CD8-positive, alpha-beta memory T cell (primary cell): ENCODE data around the gene TGFB3. TPM values are rescaled to one million over a fixed set of nuclear protein-coding genes. Genes with fewer than 3 reads are reported as not detected.

ENCODE experiments used
- CTCF ChIA-PET: fragments of 350-600 bp; sonication (Branson Sonifier 250); formaldehyde crosslinking; loops from one replicate; lab custom pipeline; 2021; ENCODE audit warnings: antibody characterized with exemption; lab: Charles Lee
- POLR2A ChIA-PET: fragments of 350-600 bp; sonication (Branson Sonifier 250); formaldehyde crosslinking; loops from one replicate; lab custom pipeline; 2021; ENCODE audit warnings: antibody characterized with exemption; lab: Charles Lee
- DNase-seq, 5 donors: peaks; one replicate each; pipeline versions ENCODE4 v3.0.0 to v3.0.0-alpha.2; 2020 to 2022; ENCODE audit warnings: mixed read lengths in 1 of 5
- H3K27ac ChIP-seq: one replicate; pipeline ENCODE4 v1.7.0; 2013; ENCODE audit warnings: low read depth, mild to moderate bottlenecking, low read length, moderate library complexity
- H3K27me3 ChIP-seq: 2 replicates; pipeline ENCODE4 v1.7.0; 2013; ENCODE audit warnings: low read length, mild to moderate bottlenecking; ENCODE audit not compliant: insufficient read depth, poor library complexity, severe bottlenecking
- H3K36me3 ChIP-seq: 2 replicates; pipeline ENCODE4 v1.7.0; 2013; ENCODE audit warnings: mild to moderate bottlenecking, low read length, moderate library complexity; ENCODE audit not compliant: insufficient read depth
- H3K4me1 ChIP-seq: 2 replicates; pipeline ENCODE4 v1.7.0; 2013; ENCODE audit warnings: mild to moderate bottlenecking, low read length, moderate library complexity; ENCODE audit not compliant: insufficient read depth
- H3K4me3 ChIP-seq: 2 replicates; pipeline ENCODE4 v1.7.0; 2013; ENCODE audit warnings: mild to moderate bottlenecking, low read length
- H3K9me3 ChIP-seq: 2 replicates; pipeline ENCODE4 v1.7.0; 2013; ENCODE audit warnings: mild to moderate bottlenecking, low read length
- H3K27ac Mint-ChIP-seq, 8 donors: one replicate each; pipeline ENCODE4 v1.8.0; 2020 to 2021; ENCODE audit warnings: mixed read lengths in 8 of 8, mild to moderate bottlenecking in 6 of 8, inconsistent platforms in 3 of 8, moderate library complexity in 3 of 8
- H3K27me3 Mint-ChIP-seq, 2 donors: one replicate each; pipeline ENCODE4 v1.8.0; 2020 to 2021; ENCODE audit warnings: mixed read lengths in 2 of 2, mild to moderate bottlenecking in 1 of 2, moderate library complexity in 1 of 2
- H3K36me3 Mint-ChIP-seq, 3 donors: one replicate each; pipeline ENCODE4 v1.8.0; 2020 to 2021; ENCODE audit warnings: mixed read lengths in 3 of 3, inconsistent platforms in 1 of 3, mild to moderate bottlenecking in 1 of 3
- H3K4me1 Mint-ChIP-seq, 3 donors: one replicate each; pipeline ENCODE4 v1.8.0; 2020 to 2021; ENCODE audit warnings: mixed read lengths in 3 of 3, inconsistent platforms in 1 of 3, mild to moderate bottlenecking in 1 of 3
- H3K4me3 Mint-ChIP-seq, 7 donors: one replicate each; pipeline ENCODE4 v1.8.0; 2020 to 2021; ENCODE audit warnings: mixed read lengths in 7 of 7, mild to moderate bottlenecking in 6 of 7, moderate library complexity in 4 of 7, inconsistent platforms in 2 of 7
- H3K9me3 Mint-ChIP-seq, 5 donors: one replicate each; pipeline ENCODE4 v1.8.0; 2020 to 2022; ENCODE audit warnings: mixed read lengths in 5 of 5, mild to moderate bottlenecking in 3 of 5, moderate library complexity in 2 of 5, inconsistent platforms in 1 of 5
- polyA plus RNA-seq: library from polyadenylated mRNA; unstranded; fragments of 300-500 nt; fragmentation: Illumina TruSeq; gene quantifications from one replicate; pipeline ENCODE4 v1.2.3, GENCODE V29; 2021
- total RNA-seq, 2 experiments: library from RNA; stranded (reverse); gene quantifications; one replicate each; pipeline ENCODE4 v1.2.3, GENCODE V29; 2021

The TGFB3 gene
- total and polyA plus RNA-seq, 3 experiments from 2014 or later: 0.32 to 2.8 (median 2.6) TPM

DNA sequence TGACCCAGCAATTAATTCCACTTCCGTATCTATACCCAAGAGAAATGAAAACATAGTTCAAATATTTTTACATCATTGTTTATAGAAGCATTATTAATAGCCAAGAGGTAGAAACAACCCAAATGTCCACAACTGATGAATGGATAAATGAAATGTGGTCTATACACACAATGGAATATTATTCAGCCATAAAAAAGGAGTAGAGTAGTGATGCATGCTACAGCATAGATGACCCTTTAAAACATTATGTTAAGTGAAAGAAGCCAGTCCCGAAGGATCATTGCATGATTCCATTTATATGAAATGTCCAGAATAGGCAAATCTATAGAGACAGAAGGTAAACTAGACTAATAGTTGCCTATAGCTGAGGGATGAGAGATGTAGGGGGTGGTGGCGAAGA, 29.3 kb downstream of the TGFB3 start:
- no peaks in the 10 kb centered on the region for H3K4me1 ChIP-seq
- ChIA-PET POLR2A (no interaction called here), CTCF (no interaction called here)
- H3K36me3 ChIP-seq: no peaks in the 10 kb centered on the region
- H3K4me3 Mint-ChIP-seq: no peak overlapping the region
- H3K27ac Mint-ChIP-seq: no peak overlapping the region
- no peaks in the 10 kb centered on the region for H3K4me1 Mint-ChIP-seq
- peaks cover 0 to 9% (median 0%) of the 10 kb centered on the region in 5 donors for H3K9me3 Mint-ChIP-seq
- no peaks in the 10 kb centered on the region for H3K9me3 ChIP-seq
- no peak for DNase-seq
- H3K27ac ChIP-seq: no peak overlapping the region
- no peak overlapping the region for H3K4me3 ChIP-seq
- no peaks in the 10 kb centered on the region for H3K27me3 Mint-ChIP-seq
- peaks cover 9 to 11% (median 10%) of the 10 kb centered on the region in 3 donors for H3K36me3 Mint-ChIP-seq
- H3K27me3 ChIP-seq: no peaks in the 10 kb centered on the region

GRCh38 chr14:75946785-75947184, 35.0 kb downstream of the TGFB3 start:
- CTCF ChIA-PET: no interaction called here
- H3K4me3 Mint-ChIP-seq: no peak overlapping the region
- H3K4me3 ChIP-seq: no peak overlapping the region

DNA sequence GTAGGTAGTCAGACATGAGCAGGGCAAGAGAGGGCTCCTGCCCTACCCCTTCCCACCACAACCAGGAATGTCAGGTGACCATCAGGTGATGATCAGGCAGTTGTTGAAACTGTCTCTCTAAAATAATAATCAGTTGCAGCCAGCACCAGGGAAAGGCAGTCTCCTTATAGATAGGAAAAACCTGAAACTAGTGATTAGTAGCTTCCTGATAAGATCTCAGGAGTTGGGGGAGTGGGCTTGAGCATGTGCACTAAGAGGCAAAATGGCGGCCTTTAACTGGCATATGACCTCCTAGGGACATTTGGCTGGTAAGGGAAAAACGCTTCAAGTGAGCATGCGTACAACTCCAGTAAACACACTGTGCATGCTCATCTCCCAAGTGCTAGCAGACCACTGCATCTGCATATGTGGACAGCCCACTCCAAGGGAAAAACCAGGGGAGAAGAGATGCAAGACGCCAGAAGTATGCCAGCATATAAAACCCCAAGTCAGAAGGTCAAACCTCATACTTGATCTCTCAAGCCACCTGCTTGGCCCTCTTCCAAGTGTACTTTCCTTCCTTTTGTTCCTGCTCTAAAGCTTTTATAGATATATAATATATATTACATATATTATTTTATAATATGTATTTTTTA, 37.1 kb downstream of the TGFB3 start:
- Histone ChIP-seq H3K36me3 (no peaks in the 10 kb centered on the region), H3K4me3 (no peak overlapping the region), H3K9me3 (no peaks in the 10 kb centered on the region), H3K4me1 (no peaks in the 10 kb centered on the region), H3K27me3 (no peaks in the 10 kb centered on the region), H3K27ac (no peak overlapping the region)
- no peaks in the 10 kb centered on the region for H3K4me1 Mint-ChIP-seq
- ChIA-PET POLR2A (no interaction called here), CTCF (no interaction called here)
- H3K9me3 Mint-ChIP-seq: no peaks in the 10 kb centered on the region
- no peaks in the 10 kb centered on the region for H3K27me3 Mint-ChIP-seq
- no peak overlapping the region for H3K4me3 Mint-ChIP-seq
- peaks cover 0 to 10% (median 6%) of the 10 kb centered on the region in 3 donors for H3K36me3 Mint-ChIP-seq
- H3K27ac Mint-ChIP-seq: no peak overlapping the region
- DNase-seq: no peak

More at GRCh38 chr14:75946785-75947184, 35.0 kb downstream of the TGFB3 start:
- no peaks in the 10 kb centered on the region for H3K36me3 ChIP-seq
- POLR2A ChIA-PET: no interaction called here
- no peak for DNase-seq
- Mint-ChIP-seq H3K27me3 (no peaks in the 10 kb centered on the region), H3K4me1 (no peaks in the 10 kb centered on the region), H3K36me3 (peaks cover 2 to 12% (median 6%) of the 10 kb centered on the region in 3 donors), H3K27ac (no peak overlapping the region), H3K9me3 (peaks cover 0 to under 1% (median 0%) of the 10 kb centered on the region in 5 donors)
- no peaks in the 10 kb centered on the region for H3K27me3 ChIP-seq
- no peaks in the 10 kb centered on the region for H3K4me1 ChIP-seq
- no peaks in the 10 kb centered on the region for H3K9me3 ChIP-seq
- no peak overlapping the region for H3K27ac ChIP-seq

GRCh38 chr14:75941030-75941429, 40.8 kb downstream of the TGFB3 start:
- Histone ChIP-seq H3K36me3 (no peaks in the 10 kb centered on the region), H3K9me3 (no peaks in the 10 kb centered on the region), H3K4me1 (no peaks in the 10 kb centered on the region), H3K27ac (no peak overlapping the region), H3K4me3 (no peak overlapping the region), H3K27me3 (no peaks in the 10 kb centered on the region)
- POLR2A ChIA-PET: no interaction called here
- Mint-ChIP-seq H3K4me3 (no peak overlapping the region), H3K27ac (peak overlapping the region in 1 of 8 donors; percentile 43), H3K4me1 (no peaks in the 10 kb centered on the region), H3K9me3 (no peaks in the 10 kb centered on the region), H3K27me3 (no peaks in the 10 kb centered on the region), H3K36me3 (peaks cover 0 to 12% (median 6%) of the 10 kb centered on the region in 3 donors)
- CTCF ChIA-PET: no interaction called here
- no peak for DNase-seq

DNA sequence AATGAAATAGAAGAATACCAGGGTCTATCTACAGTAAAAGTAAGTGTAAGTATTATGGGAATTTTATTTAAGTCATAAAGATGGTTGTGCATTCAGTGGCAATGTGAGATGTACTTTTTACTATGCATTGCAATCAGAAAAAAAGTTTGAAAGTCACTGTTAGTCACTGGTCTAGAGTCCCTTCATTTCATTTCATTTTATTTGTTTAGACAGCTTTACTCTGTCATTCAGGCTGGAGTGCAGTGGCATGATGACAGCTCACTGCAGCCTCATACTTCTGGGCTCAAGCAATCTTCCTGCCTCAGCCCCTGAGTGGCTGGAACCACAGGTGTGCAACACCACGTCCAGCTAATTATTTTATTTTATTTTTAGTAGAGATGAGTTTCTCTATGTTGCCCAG, 42.6 kb downstream of the TGFB3 start:
- Histone ChIP-seq H3K9me3 (no peaks in the 10 kb centered on the region), H3K27me3 (no peaks in the 10 kb centered on the region), H3K27ac (no peak overlapping the region), H3K4me3 (no peak overlapping the region), H3K36me3 (no peaks in the 10 kb centered on the region), H3K4me1 (no peaks in the 10 kb centered on the region)
- ChIA-PET POLR2A (no interaction called here), CTCF (no interaction called here)
- Mint-ChIP-seq H3K36me3 (peaks cover 0 to 11% (median 4%) of the 10 kb centered on the region in 3 donors), H3K27me3 (no peaks in the 10 kb centered on the region), H3K4me3 (no peak overlapping the region), H3K4me1 (no peaks in the 10 kb centered on the region), H3K9me3 (no peaks in the 10 kb centered on the region), H3K27ac (no peak overlapping the region)
- DNase-seq: no peak

- H3K27ac Mint-ChIP-seq: no peak overlapping the region
- peaks cover 0 to 14% (median 0%) of the 10 kb centered on the region in 3 donors for H3K36me3 Mint-ChIP-seq
- H3K4me3 Mint-ChIP-seq: no peak overlapping the region
Observed at GRCh38 chr14:75934998-75935628, 46.7 kb downstream of the TGFB3 start.

DNA sequence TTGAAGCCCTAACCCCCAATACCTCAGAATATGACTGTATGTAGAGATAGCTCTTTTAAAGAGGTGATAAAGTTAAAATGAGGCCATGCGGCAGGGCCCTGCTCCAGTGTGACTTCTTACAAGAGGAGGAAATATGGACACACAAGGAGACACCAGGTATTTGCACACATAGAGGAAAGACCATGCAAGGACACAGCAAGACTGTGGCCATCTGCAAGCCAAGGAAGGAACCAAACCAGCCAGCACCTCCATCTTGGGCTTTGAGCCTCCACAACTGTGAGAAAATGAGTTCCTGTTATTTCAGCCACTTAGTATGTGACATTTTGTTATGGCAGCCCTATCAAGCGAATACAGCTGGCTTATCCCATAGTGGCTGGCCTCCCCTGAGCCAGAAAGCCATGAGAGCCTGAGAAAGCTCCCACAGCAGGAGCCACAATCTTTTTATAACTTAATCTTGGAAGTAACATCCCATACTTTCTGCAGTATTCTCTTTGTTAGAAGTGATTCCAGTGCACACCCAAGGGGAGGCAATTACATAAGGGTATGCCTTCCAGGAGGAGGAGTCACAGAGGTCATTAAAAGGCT, 48.0 kb downstream of the TGFB3 start:
- peaks cover 0 to 14% (median 0%) of the 10 kb centered on the region in 3 donors for H3K36me3 Mint-ChIP-seq
- no peak overlapping the region for H3K4me3 Mint-ChIP-seq
- ChIA-PET POLR2A (no interaction called here), CTCF (no interaction called here)
- Histone ChIP-seq H3K36me3 (no peaks in the 10 kb centered on the region), H3K4me3 (no peak overlapping the region), H3K4me1 (no peaks in the 10 kb centered on the region), H3K9me3 (no peaks in the 10 kb centered on the region), H3K27ac (no peak overlapping the region), H3K27me3 (no peaks in the 10 kb centered on the region)
- H3K27ac Mint-ChIP-seq: no peak overlapping the region
- DNase-seq: no peak
- H3K9me3 Mint-ChIP-seq: no peaks in the 10 kb centered on the region
- no peaks in the 10 kb centered on the region for H3K27me3 Mint-ChIP-seq
- no peaks in the 10 kb centered on the region for H3K4me1 Mint-ChIP-seq

More at GRCh38 chr14:75934998-75935628, 46.7 kb downstream of the TGFB3 start:
- no peaks in the 10 kb centered on the region for H3K27me3 Mint-ChIP-seq
- POLR2A ChIA-PET: no interaction called here
- H3K27ac ChIP-seq: no peak overlapping the region
- no peaks in the 10 kb centered on the region for H3K27me3 ChIP-seq
- H3K9me3 Mint-ChIP-seq: no peaks in the 10 kb centered on the region
- CTCF ChIA-PET: interaction anchor here (0.7 to 1.4 kb wide), 3 partner anchors 24 to 47 kb away, joined by 3 to 4 read pairs (median 3); no protein-coding TSS in a partner anchor
- no peak for DNase-seq
- no peaks in the 10 kb centered on the region for H3K9me3 ChIP-seq
- no peaks in the 10 kb centered on the region for H3K4me1 ChIP-seq
- H3K4me3 ChIP-seq: no peak overlapping the region
- H3K4me1 Mint-ChIP-seq: no peaks in the 10 kb centered on the region
- H3K36me3 ChIP-seq: no peaks in the 10 kb centered on the region

- Histone ChIP-seq H3K9me3 (no peaks in the 10 kb centered on the region), H3K4me1 (no peaks in the 10 kb centered on the region), H3K4me3 (no peak overlapping the region), H3K27ac (no peak overlapping the region), H3K36me3 (no peaks in the 10 kb centered on the region), H3K27me3 (no peaks in the 10 kb centered on the region)
- H3K4me1 Mint-ChIP-seq: no peaks in the 10 kb centered on the region
- ChIA-PET CTCF (no interaction called here), POLR2A (no interaction called here)
- no peak overlapping the region for H3K4me3 Mint-ChIP-seq
- peaks cover 0 to 13% (median 0%) of the 10 kb centered on the region in 3 donors for H3K36me3 Mint-ChIP-seq
- no peak for DNase-seq
- H3K27me3 Mint-ChIP-seq: no peaks in the 10 kb centered on the region
- no peak overlapping the region for H3K27ac Mint-ChIP-seq
- H3K9me3 Mint-ChIP-seq: no peaks in the 10 kb centered on the region
Observed at GRCh38 chr14:75928690-75929181, 53.1 kb downstream of the TGFB3 start.
